Cortex of kidney (tissue), 1 donor: ENCODE measurements around the gene GALNT2.

ENCODE experiments used
- DNase-seq: peaks from one replicate; lab custom pipeline; 2025; lab: John Stamatoyannopoulos, UW

GALNT2 gene

DNA sequence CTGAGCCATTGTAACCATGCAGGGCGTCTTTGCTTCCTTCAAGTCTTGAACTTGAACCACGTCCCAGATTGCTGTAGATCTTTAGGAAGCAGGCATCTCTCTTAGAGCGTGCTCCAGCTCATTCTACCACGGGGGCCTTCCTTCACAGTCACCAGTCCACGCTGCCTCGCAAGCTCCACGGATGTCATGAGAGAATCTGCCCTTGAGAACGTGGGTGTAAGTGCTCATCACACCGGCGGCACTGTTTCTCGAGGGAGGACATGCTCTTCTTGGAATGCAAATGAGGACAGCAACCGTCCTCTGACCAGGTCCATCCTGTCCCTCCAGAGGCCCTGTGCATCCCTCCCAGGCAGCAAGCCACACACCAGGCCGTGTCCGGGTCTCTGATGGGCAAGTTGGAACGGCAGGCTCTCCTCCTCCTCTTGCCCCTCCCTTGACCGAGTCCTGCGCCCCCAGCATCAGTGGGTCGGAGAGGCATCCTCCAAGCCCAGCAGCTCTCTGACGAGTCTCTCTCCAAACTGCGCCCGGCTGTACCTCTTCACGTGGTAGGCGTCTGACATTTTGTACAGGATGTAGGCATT is 256.0 kb downstream of the GALNT2 start:
- DNase-seq, result no peak

DNA sequence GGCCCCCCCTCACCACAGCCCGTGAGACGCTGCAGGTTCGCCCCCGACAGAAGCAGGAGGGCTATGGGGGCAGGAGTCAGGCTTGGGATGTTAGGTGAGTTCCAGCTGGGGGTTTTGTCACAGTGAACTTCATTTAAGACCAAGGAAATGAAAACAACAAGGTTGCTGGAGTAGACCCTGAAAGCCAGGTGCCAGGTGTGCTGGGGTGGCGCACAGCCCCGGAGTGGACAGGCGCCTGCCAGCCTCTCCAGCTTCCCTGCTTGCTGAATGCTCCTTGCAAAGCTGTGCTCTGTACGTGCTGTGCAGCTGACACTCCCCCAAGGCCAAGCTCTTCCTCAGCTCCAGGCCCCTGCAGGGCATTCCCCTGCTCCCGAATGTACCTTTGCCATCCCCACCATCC is 256.6 kb downstream of the GALNT2 start:
- DNase-seq, result no peak

DNA sequence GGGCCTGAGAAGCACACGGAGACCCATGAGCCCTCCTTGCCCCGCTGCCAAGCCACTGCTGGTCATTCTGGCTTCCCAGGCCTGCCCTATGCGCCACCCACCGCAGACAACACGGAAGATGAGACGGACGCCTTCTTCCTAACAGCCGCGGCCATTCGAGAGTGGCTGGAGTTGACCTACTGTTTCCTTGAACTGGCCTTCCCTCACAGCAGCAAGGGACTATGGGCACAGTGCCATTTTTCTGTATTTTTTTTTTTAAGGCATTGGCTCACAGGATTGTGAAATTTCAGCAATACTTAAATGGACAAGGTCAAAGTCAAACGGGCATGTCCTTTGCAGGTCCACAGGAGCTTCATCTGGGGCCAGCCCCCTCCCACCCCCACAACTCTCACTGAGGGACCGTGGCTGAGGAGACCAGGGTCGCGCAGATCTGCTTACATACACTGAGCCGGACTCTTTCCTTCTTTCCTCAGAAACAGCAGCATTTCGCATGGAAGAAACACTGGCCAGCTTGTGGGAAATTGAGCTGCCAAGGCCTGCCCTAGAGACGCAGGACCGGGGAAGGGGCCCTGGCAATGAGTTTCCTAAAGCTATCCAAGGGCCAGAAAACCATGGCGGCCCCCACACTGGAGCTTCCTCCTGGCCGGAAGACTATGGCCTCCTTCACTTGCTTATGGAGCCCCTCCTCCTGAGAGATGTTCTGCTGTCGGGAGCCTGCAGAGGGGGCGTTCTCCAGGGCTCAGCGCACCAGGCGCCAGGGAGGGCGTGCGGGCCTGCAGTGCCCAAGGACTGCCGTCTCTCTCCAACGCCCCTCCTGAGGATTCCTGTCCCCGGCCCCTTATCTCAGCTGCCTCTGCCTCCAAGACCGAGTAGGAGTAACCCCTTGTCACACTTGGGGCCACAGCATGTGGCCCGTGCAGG is 260.2 kb downstream of the GALNT2 start:
- DNase-seq, result no peak

DNA sequence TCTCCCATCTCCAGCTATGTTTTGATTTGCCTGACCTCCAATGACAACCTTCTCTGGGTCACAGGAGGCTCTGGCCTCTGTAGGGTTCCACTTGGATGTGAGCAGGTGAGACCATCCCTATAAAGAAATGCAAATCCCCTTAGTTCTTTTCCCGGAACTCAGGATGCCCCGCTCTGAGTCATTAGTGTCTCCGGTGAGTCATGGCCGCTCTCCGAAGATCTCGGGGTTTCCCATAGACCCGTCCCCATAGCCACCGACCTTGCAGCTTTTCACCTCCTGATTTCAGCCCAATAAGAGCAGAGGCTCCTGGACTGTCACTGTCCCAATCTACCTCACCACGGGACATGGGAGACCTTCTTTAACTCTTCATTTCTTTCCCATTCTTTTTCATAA is 260.9 kb downstream of the GALNT2 start:
- DNase-seq, result no peak

DNA sequence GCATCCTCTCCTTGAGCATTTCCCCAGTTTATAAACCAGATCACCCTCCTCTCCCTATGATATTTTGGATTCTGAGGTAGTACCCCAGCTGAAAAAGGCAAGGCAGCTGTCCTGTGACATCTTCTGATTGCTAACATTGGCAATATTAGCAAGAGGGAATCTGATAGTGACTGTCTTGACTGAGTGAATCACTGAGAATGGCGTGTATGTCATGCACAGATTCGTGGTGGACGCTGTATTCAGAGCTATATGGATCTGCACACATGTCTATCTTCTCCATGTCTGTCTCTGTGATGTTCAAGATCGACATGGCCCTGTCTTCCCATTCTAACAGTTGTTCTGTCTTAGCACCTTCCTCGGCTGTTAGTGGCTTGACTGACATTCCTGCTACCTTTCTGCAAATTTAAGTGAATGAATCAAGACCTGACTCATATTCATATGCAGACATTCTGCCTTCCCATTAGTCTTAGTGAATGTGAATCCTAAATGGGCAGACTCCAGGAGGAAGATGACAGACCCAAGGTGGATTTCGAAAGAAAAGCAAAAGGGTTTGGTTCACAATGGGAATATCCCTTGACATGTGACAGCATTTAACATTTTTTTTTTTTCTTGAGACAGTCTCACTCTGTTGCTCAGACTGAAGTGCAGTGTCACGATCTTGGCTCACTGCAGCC is 261.4 kb downstream of the GALNT2 start:
- no peak for DNase-seq

DNA sequence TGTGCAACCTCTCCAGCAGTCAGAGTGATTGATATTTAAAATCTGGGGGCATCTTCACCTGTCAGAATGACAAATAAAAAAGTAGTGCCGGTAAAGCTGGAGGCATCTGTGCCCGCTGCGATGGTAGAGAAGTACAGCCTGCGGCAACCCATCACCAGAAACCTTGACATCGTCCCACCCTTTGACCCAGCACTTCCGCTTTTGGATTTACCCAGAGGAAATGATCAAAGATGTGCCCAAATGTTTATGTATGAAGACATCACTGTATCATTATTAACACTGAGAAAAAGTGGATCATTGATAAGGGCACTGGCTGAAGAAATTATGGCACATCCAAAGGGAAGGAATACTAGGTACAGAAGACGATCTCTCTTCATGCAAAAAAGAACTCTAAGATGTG is 263.1 kb downstream of the GALNT2 start:
- DNase-seq, result no peak
